GM19238 (cell line): ENCODE results near the gene NOX5.

Source experiments
- DNase-seq: peaks from one replicate; pipeline ENCODE4 v3.0.0; 2011; ENCODE audit warnings: low spot score; ENCODE audit not compliant: insufficient read length

NOX5 gene

GRCh38 chr15:69096626-69097025 is 82.1 kb downstream of the NOX5 start:
- DNase-seq: no peak

GRCh38 chr15:69098771-69099170 is 84.3 kb downstream of the NOX5 start:
- DNase-seq: no peak

- no peak for DNase-seq
Observed at GRCh38 chr15:69099941-69100340, 85.4 kb downstream of the NOX5 start.

- DNase-seq: no peak
Observed at GRCh38 chr15:69100821-69101220, 86.3 kb downstream of the NOX5 start.

GRCh38 chr15:69104050-69104750 is 89.7 kb downstream of the NOX5 start:
- peak; percentile 13 for DNase-seq

- no peak for DNase-seq
Observed at GRCh38 chr15:69105451-69105985, 91.0 kb downstream of the NOX5 start.

GRCh38 chr15:69107025-69107620 is 92.6 kb downstream of the NOX5 start:
- DNase-seq: no peak
